Heart right ventricle (tissue), 16 donors: ENCODE data around the gene PICK1. TPM values are rescaled to one million over a fixed set of nuclear protein-coding genes. Genes with fewer than 3 reads are reported as not detected.
"Not testable (repeated sequence)": the region's sequence is repeated elsewhere in the genome, so short reads cannot be mapped to it uniquely, and the experiment has no call there.

Experiments used
- ATAC-seq, 8 donors: fragments of 200-7000 bp; cut with Tn5 transposase; one replicate each; pipeline ENCODE4 v1.9.1; 2020; ENCODE audit warnings: mild to moderate bottlenecking in 8 of 8, moderate library complexity in 8 of 8, moderate number of reproducible peaks in 1 of 8
- DNase-seq, 2 donors: peaks; one replicate each; pipeline ENCODE4 v3.0.0-alpha.2; 2020
- H3K27ac ChIP-seq, 10 donors: fragments of 200-600 bp; sonication (generic) in 2 of 10; one replicate each; pipeline versions ENCODE4 v1.5.0 to v1.8.0; 2020 to 2022; ENCODE audit warnings: mild to moderate bottlenecking in 3 of 10
- H3K27me3 ChIP-seq, 7 donors: fragments of 200-600 bp; one replicate each; pipeline ENCODE4 v1.8.0; 2021 to 2022; ENCODE audit warnings: mild to moderate bottlenecking in 2 of 7
- H3K36me3 ChIP-seq, 9 donors: fragments of 200-600 bp; sonication (generic) in 1 of 9; one replicate each; pipeline versions ENCODE4 v1.5.0 to v1.8.0; 2020 to 2022; ENCODE audit warnings: mild to moderate bottlenecking in 2 of 9
- H3K4me1 ChIP-seq, 9 donors: fragments of 200-600 bp; sonication (generic) in 1 of 9; one replicate each; pipeline versions ENCODE4 v1.5.0 to v1.8.0; 2020 to 2022; ENCODE audit warnings: mild to moderate bottlenecking in 4 of 9
- H3K4me3 ChIP-seq, 10 donors: fragments of 200-600 bp; sonication (generic) in 2 of 10; one replicate each; pipeline versions ENCODE4 v1.5.0 to v1.8.0; 2020 to 2022; ENCODE audit warnings: mild to moderate bottlenecking in 7 of 10, moderate library complexity in 2 of 10
- H3K9me3 ChIP-seq, 11 donors: fragments of 200-600 bp in 10 of 11; sonication (generic) in 2 of 11; one replicate each; pipeline versions ENCODE4 v1.5.0 to v1.8.0; 2013 to 2022; ENCODE audit warnings: mild to moderate bottlenecking in 2 of 11, control low read depth in 1 of 11, moderate library complexity in 1 of 11
- WGBS, 2 donors: extraction: QIAGEN DNeasy Blood & Tissue Kit; methylation state at CpG; one replicate each; pipeline ENCODE4 v1.1.7; 2013; ENCODE audit warnings: inconsistent platforms in 1 of 2; 5-methylcytosine and 5-hydroxymethylcytosine counted together
- intact Hi-C, 10 donors: fragments of 100-400 bp; cut with DNase I; formaldehyde crosslinking; loops; one replicate each; pipeline versions ENCODE4 v1.11.1 to v1.14.2; 2022
- polyA plus RNA-seq, 2 donors: library from polyadenylated mRNA; stranded (reverse); fragments of 200-250 nt; gene quantifications; one replicate each; pipeline ENCODE4 v1.2.3, GENCODE V29; 2013
- total RNA-seq, 10 donors: library from RNA; stranded (reverse); fragmentation: NEBNext Ultra II Directional in 3 of 10; extraction: Animal tissue kit (Norgen Biotek cat#: 25700) in 3 of 10; gene quantifications; one replicate each; pipeline versions ENCODE4 v1.2.1 to v1.2.4, GENCODE V29; 2021 to 2023
- TF ChIP-seq, protein P1 (sequence below), 9 donors: fragments of 200-600 bp; sonication (generic) in 2 of 9; IDR thresholded peaks; one replicate each; pipeline versions ENCODE4 v1.5.0 to v1.8.0; 2021 to 2022; ENCODE audit warnings: antibody characterized with exemption in 9 of 9, mild to moderate bottlenecking in 5 of 9, moderate library complexity in 1 of 9
- donor health status: Arrhythmogenic right ventricular cardiomyopathy.
- donor health status: ischemic (EF 13 %, LVEDD 7.1; RV severe dilation, severe dysfunction).
- donor health status: healthy with polysubstance abuse.
- donor health status: DM: no; HTN: yes; CAD: no.
- donor health status: DM: no; HTN: no; CAD: no.
- donor health status: ischemic (EF 25% LVEDD 6.9; RV normal size, moderate dysfunction).
- donor health status: ischemic (EF 25% LVEDD 5.7; RV mildly dilated, moderate dysfunction).
- donor health status: healthy.
- donor health status: DM: yes; HTN: yes; CAD: no.
- donor health status: Ischemic cardiomyopathy.
- donor health status: ischemic (EF 35%, LVEDD 5.7; RV mildly dilated, moderate dysfunction).
- donor health status: nonischemic (EF 11% LVEDD 7.7; RV severe dilation, severe dysfunction).
- donor health status: DM: yes; HTN: yes; CAD: no.
- donor health status: PGD.
- donor health status: ischemic (EF 29% LVEDD 5.4; RV normal size, mild dysfunction).
- donor health status: nonischemic (EF 23%, LVEDD 6.1; RV moderate dilation, normal function).

PICK1 gene
- total and polyA plus RNA-seq, 12 donors: 17.4 to 32.9 (median 23.2) TPM

DNA sequence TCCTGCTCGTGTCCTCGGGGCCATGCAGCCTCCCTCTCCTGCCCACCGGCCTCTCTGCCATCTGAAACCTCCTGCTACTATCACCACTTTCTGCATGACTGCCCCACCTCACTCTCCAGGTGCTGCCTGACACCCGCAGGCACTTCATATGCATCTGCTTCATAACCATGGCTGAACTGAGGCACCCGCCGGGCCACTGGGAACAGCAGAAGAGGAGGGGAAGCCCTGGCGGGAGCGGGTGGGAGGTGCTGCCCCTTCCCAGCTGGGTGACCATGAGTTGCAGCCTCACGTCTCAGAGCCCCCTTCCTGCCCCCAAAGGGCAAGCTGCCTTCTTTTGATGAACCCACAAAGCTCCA lies 21.7 kb upstream of the PICK1 start:
- Histone ChIP-seq H3K27me3 (no peaks in the 10 kb centered on the region), H3K9me3 (no peaks in the 10 kb centered on the region), H3K4me3 (no peak overlapping the region), H3K27ac (no peak overlapping the region), H3K36me3 (no peaks in the 10 kb centered on the region), H3K4me1 (peaks cover 6 to 39% (median 22%) of the 10 kb centered on the region in 9 donors)
- intact Hi-C loops: no loop called here
- ATAC-seq (no peak), DNase-seq (no peak)
- TF ChIP-seq, protein P1, sequence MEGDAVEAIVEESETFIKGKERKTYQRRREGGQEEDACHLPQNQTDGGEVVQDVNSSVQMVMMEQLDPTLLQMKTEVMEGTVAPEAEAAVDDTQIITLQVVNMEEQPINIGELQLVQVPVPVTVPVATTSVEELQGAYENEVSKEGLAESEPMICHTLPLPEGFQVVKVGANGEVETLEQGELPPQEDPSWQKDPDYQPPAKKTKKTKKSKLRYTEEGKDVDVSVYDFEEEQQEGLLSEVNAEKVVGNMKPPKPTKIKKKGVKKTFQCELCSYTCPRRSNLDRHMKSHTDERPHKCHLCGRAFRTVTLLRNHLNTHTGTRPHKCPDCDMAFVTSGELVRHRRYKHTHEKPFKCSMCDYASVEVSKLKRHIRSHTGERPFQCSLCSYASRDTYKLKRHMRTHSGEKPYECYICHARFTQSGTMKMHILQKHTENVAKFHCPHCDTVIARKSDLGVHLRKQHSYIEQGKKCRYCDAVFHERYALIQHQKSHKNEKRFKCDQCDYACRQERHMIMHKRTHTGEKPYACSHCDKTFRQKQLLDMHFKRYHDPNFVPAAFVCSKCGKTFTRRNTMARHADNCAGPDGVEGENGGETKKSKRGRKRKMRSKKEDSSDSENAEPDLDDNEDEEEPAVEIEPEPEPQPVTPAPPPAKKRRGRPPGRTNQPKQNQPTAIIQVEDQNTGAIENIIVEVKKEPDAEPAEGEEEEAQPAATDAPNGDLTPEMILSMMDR (IDR thresholded peaks at IDR 0.05): no peak
- 87 to 91% methylated on average over 9 of the region's 9 CpGs for WGBS, 2 donors

DNA sequence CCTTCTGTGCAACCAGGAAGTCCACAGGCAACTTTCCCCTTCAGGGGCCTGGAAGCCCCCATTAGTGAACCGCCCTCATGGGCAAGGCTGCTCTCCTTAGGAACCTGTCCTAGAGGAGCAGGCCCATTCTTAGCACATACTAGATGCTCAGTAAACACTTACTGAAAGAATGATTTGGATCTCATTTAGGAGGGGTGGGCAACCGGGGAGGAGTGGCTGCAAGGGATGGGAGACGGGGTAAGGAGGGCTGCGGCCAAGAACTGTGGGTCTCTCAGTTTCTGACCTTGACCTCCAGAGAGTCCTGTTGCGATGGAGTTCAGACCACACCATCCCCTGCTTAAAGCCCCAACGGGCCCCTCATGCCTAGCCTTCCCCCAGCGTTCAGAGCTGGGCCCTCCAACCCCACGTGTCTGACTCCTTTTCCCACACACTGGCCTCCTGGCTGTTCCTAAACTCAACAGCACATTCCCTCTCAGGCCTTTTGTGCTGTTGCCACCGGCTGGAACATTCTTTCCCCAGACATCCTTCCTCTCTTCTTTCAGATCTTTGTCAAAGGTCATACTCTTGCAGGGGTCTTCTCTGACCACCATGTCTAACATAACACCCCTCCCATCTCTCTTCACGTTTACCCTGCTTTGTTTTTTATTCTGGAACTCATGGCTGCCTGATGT lies 20.7 kb upstream of the PICK1 start:
- Histone ChIP-seq H3K4me1 (peaks cover 6 to 39% (median 22%) of the 10 kb centered on the region in 9 donors), H3K9me3 (no peaks in the 10 kb centered on the region), H3K27me3 (no peaks in the 10 kb centered on the region), H3K36me3 (no peaks in the 10 kb centered on the region), H3K27ac (peak overlapping the region in 3 of 10 donors; percentile 10 to 46 (median 31)), H3K4me3 (no peak overlapping the region)
- TF ChIP-seq, protein P1 (IDR thresholded peaks at IDR 0.05): no peak
- DNase-seq (no peak), ATAC-seq (no peak)
- intact Hi-C loops: no loop called here
- 74 to 75% methylated on average over 10 of the region's 10 CpGs for WGBS, 2 donors

DNA sequence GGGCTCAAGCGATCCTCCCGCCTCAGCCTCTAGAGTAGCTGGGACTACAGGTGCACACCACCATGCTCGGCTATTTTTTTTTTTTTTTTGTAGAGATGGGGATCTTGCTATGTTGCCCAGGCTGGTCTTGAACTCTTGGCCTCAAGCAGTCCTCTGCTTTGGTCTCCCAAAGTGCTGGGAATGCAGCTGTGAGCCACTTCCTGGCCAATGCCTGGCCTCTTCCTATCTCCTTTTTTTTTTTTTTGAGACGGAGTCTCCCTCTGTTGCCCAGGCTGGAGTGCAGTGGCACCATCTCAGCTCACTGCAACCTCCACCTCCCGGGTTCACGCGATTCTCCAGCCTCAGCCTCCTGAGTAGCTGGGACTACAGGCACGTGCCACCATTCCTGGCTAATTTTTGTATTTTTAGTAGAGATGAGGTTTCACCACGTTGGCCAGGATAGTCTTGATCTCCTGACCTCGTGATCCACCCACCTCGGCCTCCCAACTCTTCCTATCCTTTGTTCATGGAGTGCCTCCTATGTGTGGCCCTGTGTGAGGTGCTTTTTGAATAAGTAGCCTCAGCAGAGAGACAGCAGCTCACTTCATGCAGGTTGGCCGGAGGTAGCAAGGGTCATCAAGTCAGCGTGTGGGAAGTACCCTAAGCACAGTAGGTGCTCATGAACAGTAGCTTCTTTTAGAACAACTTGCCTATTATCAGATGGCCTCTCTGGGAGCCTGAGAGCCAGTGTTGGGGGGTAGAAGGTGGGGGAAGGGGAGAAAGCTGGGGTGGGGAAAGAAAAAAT lies 19.6 kb upstream of the PICK1 start:
- H3K36me3 ChIP-seq, H3K9me3 ChIP-seq, ATAC-seq, H3K27me3 ChIP-seq, intact Hi-C loops, H3K4me3 ChIP-seq, DNase-seq: not testable (repeated sequence)
- peaks cover 6 to 39% (median 27%) of the 10 kb centered on the region in 9 donors for H3K4me1 ChIP-seq
- WGBS, 2 donors: 89 to 92% methylated on average over 13 of the region's 13 CpGs
- peak overlapping the region in 8 of 10 donors; percentile 46 to 80 (median 68) for H3K27ac ChIP-seq

DNA sequence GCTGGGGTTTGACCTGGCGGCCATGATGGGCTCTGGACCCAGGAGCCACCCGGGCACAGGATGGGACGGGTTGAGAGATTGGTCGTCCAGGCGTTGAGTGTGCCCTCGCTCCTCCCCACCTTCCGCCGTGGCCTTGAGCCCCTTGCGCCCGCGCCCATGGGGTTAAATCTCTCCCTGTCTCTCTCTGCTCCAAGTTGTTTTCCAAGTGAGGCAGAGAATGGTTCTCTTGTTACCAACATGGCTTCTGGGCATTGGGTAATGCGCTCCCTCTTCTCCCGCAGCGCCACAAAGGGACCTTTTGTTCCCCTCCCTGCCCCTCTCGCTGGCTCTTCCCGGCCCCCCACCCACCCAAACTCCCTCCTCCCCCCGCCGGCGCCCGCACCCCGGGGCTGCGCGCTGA lies 18.8 kb upstream of the PICK1 start:
- TF ChIP-seq, protein P1 (IDR thresholded peaks at IDR 0.05): no peak
- peak overlapping the region; percentile 8 to 80 (median 66) for H3K27ac ChIP-seq
- no peak for ATAC-seq
- no peak overlapping the region for H3K4me3 ChIP-seq
- no peaks in the 10 kb centered on the region for H3K9me3 ChIP-seq
- DNase-seq: no peak
- intact Hi-C loops: no loop called here
- no peaks in the 10 kb centered on the region for H3K36me3 ChIP-seq
- peaks cover 6 to 32% (median 22%) of the 10 kb centered on the region in 9 donors for H3K4me1 ChIP-seq
- H3K27me3 ChIP-seq: no peaks in the 10 kb centered on the region
- 92 to 94% methylated on average over 23 of the region's 23 CpGs for WGBS, 2 donors
